Smooth muscle cell (in vitro differentiated cells): ENCODE measurements around the gene RILPL2. TPM values are rescaled to one million over a fixed set of nuclear protein-coding genes. Genes with fewer than 3 reads are reported as not detected.

Source experiments
- DNase-seq: peaks from one replicate; lab custom pipeline; 2025; ENCODE audit not compliant: unreplicated experiment; lab: John Stamatoyannopoulos, UW
- H2AFZ ChIP-seq: fragments of 200-600 bp; sonication (generic); 2 replicates; pipeline ENCODE4 v1.6.0; 2016; ENCODE audit warnings: antibody characterized with exemption, low read depth, mild to moderate bottlenecking
- H3F3A ChIP-seq: fragments of 200-600 bp; sonication (generic); 2 replicates; pipeline ENCODE4 v1.6.0; 2017; ENCODE audit warnings: antibody characterized with exemption, low read depth
- H3K27ac ChIP-seq: fragments of 200-600 bp; sonication (generic); 2 replicates; pipeline ENCODE4 v1.5.1; 2016; ENCODE audit warnings: low read depth, mild to moderate bottlenecking
- H3K27me3 ChIP-seq: fragments of 200-600 bp; sonication (generic); 2 replicates; pipeline ENCODE4 v1.6.1; 2016; ENCODE audit warnings: low read depth, mild to moderate bottlenecking
- H3K36me3 ChIP-seq: fragments of 200-600 bp; sonication (generic); 2 replicates; pipeline ENCODE4 v1.5.1; 2016; ENCODE audit warnings: low read depth
- H3K4me1 ChIP-seq: fragments of 200-600 bp; sonication (generic); 2 replicates; pipeline ENCODE4 v1.5.1; 2016; ENCODE audit warnings: low read depth
- H3K4me2 ChIP-seq: fragments of 200-600 bp; sonication (generic); 2 replicates; pipeline ENCODE4 v1.6.0; 2016; ENCODE audit warnings: mild to moderate bottlenecking
- H3K4me3 ChIP-seq: fragments of 200-600 bp; sonication (generic); 2 replicates; pipeline ENCODE4 v1.5.1; 2016; ENCODE audit warnings: mild to moderate bottlenecking
- H3K79me2 ChIP-seq: fragments of 200-600 bp; sonication (generic); 2 replicates; pipeline ENCODE4 v1.6.0; 2016; ENCODE audit warnings: low read depth, mild to moderate bottlenecking
- H3K9ac ChIP-seq: fragments of 200-600 bp; sonication (generic); 2 replicates; pipeline ENCODE4 v1.6.0; 2016; ENCODE audit warnings: low read depth
- H3K9me3 ChIP-seq: fragments of 200-600 bp; sonication (generic); replicated peaks from 2 replicates; pipeline ENCODE4 v1.5.1; 2016; ENCODE audit warnings: low read depth
- H4K20me1 ChIP-seq: fragments of 200-600 bp; sonication (generic); 2 replicates; pipeline ENCODE4 v1.6.0; 2016; ENCODE audit warnings: low read depth
- CTCF ChIP-seq: fragments of 200-600 bp; sonication (generic); IDR thresholded peaks from 2 replicates; pipeline ENCODE4 v1.5.1; 2017; ENCODE audit warnings: borderline replicate concordance, mild to moderate bottlenecking, antibody characterized with exemption; ENCODE audit not compliant: insufficient read depth, poor library complexity, severe bottlenecking
- WGBS: methylation state at CpG from one replicate; pipeline ENCODE4 v1.1.7; 2016; ENCODE audit warnings: low lambda C conversion rate; 5-methylcytosine and 5-hydroxymethylcytosine counted together
- polyA plus RNA-seq: library from polyadenylated mRNA; unstranded; fragments of >200 nt; fragmentation: Nextera tagmentation; extraction: Ambion mirVana; gene quantifications from 2 replicates; pipeline ENCODE4 v1.2.1, GENCODE V29; 2016
- total RNA-seq: library from RNA; depleted of rRNA; stranded (reverse); fragments of >200 nt; gene quantifications from 2 replicates; pipeline ENCODE4 v1.2.3, GENCODE V29; 2014

RILPL2 gene
- total and polyA plus RNA-seq, 2 experiments from 2014 or later: 0.85 to 2.2 TPM

DNA sequence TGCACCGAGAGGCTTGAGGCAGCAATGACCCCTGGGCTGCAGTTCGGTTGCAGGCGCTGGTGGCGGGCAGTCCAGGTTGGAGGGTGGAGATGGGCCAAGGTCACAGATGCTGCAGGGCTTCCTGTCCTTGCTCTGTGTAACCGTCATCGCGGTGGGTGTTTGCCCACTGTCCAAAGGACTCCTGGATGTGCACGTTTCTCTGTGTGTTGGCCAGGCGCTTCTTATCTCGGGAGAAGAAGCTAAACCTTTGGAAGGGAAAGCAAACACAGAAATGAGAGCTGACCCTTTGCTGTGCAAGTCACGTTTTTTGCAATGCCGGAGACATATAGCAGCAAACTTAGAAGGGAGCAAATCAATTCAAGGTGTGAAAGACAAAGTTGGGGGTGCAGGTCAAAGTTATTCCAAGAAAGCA lies 36.0 kb upstream of the RILPL2 start:
- Histone ChIP-seq H3K4me1 (no peaks in the 10 kb centered on the region), H3K27ac (no peak overlapping the region)

GRCh38 chr12:123471374-123472068 lies 35.0 kb upstream of the RILPL2 start:
- Histone ChIP-seq H3F3A (no peaks in the 10 kb centered on the region), H3K27ac (no peak overlapping the region), H3K9me3 (no peaks in the 10 kb centered on the region), H4K20me1 (peaks cover 26% of the 10 kb centered on the region), H3K9ac (no peak overlapping the region), H3K4me2 (no peak overlapping the region), H3K36me3 (peaks cover 4% of the 10 kb centered on the region), H2AFZ (no peak overlapping the region), H3K4me3 (no peak overlapping the region), H3K27me3 (no peaks in the 10 kb centered on the region), H3K79me2 (peaks cover 5% of the 10 kb centered on the region), H3K4me1 (no peaks in the 10 kb centered on the region)
- 96% methylated on average over 8 of the region's 8 CpGs for WGBS
- DNase-seq: no peak
- TF ChIP-seq CTCF: no peak

More for the DNA sequence above, 36.0 kb upstream of the RILPL2 start:
- no peak for TF ChIP-seq CTCF
- no peak for DNase-seq
- Histone ChIP-seq H3F3A (no peaks in the 10 kb centered on the region), H3K4me3 (no peak overlapping the region), H3K36me3 (peaks cover 4% of the 10 kb centered on the region), H2AFZ (no peak overlapping the region), H4K20me1 (peaks cover 21% of the 10 kb centered on the region), H3K9me3 (no peaks in the 10 kb centered on the region), H3K4me2 (no peak overlapping the region), H3K79me2 (peaks cover 5% of the 10 kb centered on the region), H3K27me3 (no peaks in the 10 kb centered on the region), H3K9ac (no peak overlapping the region)
- 96% methylated on average over 12 of the region's 12 CpGs for WGBS

DNA sequence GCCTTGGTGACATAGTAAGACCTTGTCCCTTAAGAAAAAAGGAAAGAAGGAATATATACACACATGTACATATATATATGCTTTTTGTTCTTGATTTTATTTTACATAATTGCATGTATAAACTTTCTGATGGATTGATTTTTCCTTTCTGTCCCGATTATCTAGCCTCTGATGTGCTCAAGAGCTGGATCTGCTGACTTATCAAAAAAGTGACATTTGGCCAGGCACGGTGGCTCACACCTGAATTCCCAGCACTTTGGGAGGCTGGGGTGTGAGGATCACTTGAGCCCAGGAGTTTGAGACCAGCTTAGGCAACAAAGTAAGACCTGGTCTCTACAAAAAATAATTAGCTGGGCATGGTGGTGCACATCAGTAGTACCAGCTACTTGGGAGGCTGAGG lies 33.5 kb upstream of the RILPL2 start:
- 95% methylated on average over 2 of the region's 2 CpGs for WGBS
- no peak for TF ChIP-seq CTCF
- H3K27me3 ChIP-seq: no peaks in the 10 kb centered on the region
- no peaks in the 10 kb centered on the region for H3K4me1 ChIP-seq
- H3K36me3 ChIP-seq: peaks cover 4% of the 10 kb centered on the region
- no peaks in the 10 kb centered on the region for H3F3A ChIP-seq
- H3K4me2 ChIP-seq: no peak overlapping the region
- H4K20me1 ChIP-seq: peaks cover 23% of the 10 kb centered on the region
- H3K4me3 ChIP-seq: no peak overlapping the region
- DNase-seq: no peak
- H2AFZ ChIP-seq: no peak overlapping the region
- no peak overlapping the region for H3K27ac ChIP-seq
- H3K9ac ChIP-seq: no peak overlapping the region
- H3K79me2 ChIP-seq: peaks cover 5% of the 10 kb centered on the region
- no peaks in the 10 kb centered on the region for H3K9me3 ChIP-seq

- Histone ChIP-seq H3K9me3 (no peaks in the 10 kb centered on the region), H2AFZ (no peak overlapping the region), H3K79me2 (peaks cover 5% of the 10 kb centered on the region), H3K36me3 (peaks cover 4% of the 10 kb centered on the region), H3K27ac (no peak overlapping the region), H4K20me1 (peaks cover 20% of the 10 kb centered on the region), H3K27me3 (no peaks in the 10 kb centered on the region), H3K9ac (no peak overlapping the region), H3F3A (no peaks in the 10 kb centered on the region), H3K4me3 (no peak overlapping the region), H3K4me1 (no peaks in the 10 kb centered on the region), H3K4me2 (no peak overlapping the region)
- DNase-seq: no peak
- TF ChIP-seq CTCF: no peak
- 89% methylated on average over 1 of the region's 1 CpG for WGBS
Measured at GRCh38 chr12:123468786-123469185, 32.3 kb upstream of the RILPL2 start.
